Mucosa of descending colon (tissue), 3 donors: ENCODE results near the gene B9D1. TPM values are rescaled to one million over a fixed set of nuclear protein-coding genes. Genes with fewer than 3 reads are reported as not detected.

Experiments
- ATAC-seq: fragments of 200-7000 bp; cut with Tn5 transposase; one replicate; pipeline ENCODE4 v1.9.1; 2020; ENCODE audit warnings: mild to moderate bottlenecking, moderate library complexity
- DNase-seq, 3 donors: peaks; one replicate each; pipeline ENCODE4 v3.0.0-alpha.2; 2020
- H3K36me3 ChIP-seq: fragments of 200-600 bp; one replicate; pipeline ENCODE4 v1.8.0; 2021; ENCODE audit warnings: low read depth, mild to moderate bottlenecking
- H3K4me1 ChIP-seq: fragments of 200-600 bp; one replicate; pipeline ENCODE4 v1.8.0; 2021; ENCODE audit warnings: low read depth, mild to moderate bottlenecking
- H3K4me3 ChIP-seq: fragments of 200-600 bp; one replicate; pipeline ENCODE4 v1.8.0; 2021; ENCODE audit warnings: mild to moderate bottlenecking
- H3K9me3 ChIP-seq: fragments of 200-600 bp; one replicate; pipeline ENCODE4 v1.8.0; 2021; ENCODE audit warnings: mild to moderate bottlenecking
- intact Hi-C, 2 donors: fragments of 100-400 bp; cut with DNase I in 1 of 2; cut with micrococcal nuclease in 1 of 2; formaldehyde crosslinking; loops; one replicate each; pipeline versions ENCODE4 v1.11.0 to v1.11.1; 2022; cut with DNase I, micrococcal nuclease
- total RNA-seq, 3 donors: library from RNA; stranded (reverse); fragmentation: NEBNext Ultra II Directional in 2 of 3; extraction: Animal tissue kit (Norgen Biotek cat#: 25700) in 2 of 3; gene quantifications; one replicate each; pipeline versions ENCODE4 v1.2.1 to v1.2.4, GENCODE V29; 2021 to 2023
- TF ChIP-seq, protein P1 (sequence below): fragments of 200-600 bp; IDR thresholded peaks from one replicate; pipeline ENCODE4 v1.8.0; 2022; ENCODE audit warnings: antibody characterized with exemption, mild to moderate bottlenecking
- donor health status: DM: no; HTN: no; CAD: no; lungs with moderate emphysema.
- donor health status: DM: no; HTN: no; CAD: no.
- donor health status: DM: no; HTN: yes; CAD: no.

B9D1 gene
- total RNA-seq, 3 donors from 2014 or later: 5.1 to 11.8 (median 10.7) TPM

DNA sequence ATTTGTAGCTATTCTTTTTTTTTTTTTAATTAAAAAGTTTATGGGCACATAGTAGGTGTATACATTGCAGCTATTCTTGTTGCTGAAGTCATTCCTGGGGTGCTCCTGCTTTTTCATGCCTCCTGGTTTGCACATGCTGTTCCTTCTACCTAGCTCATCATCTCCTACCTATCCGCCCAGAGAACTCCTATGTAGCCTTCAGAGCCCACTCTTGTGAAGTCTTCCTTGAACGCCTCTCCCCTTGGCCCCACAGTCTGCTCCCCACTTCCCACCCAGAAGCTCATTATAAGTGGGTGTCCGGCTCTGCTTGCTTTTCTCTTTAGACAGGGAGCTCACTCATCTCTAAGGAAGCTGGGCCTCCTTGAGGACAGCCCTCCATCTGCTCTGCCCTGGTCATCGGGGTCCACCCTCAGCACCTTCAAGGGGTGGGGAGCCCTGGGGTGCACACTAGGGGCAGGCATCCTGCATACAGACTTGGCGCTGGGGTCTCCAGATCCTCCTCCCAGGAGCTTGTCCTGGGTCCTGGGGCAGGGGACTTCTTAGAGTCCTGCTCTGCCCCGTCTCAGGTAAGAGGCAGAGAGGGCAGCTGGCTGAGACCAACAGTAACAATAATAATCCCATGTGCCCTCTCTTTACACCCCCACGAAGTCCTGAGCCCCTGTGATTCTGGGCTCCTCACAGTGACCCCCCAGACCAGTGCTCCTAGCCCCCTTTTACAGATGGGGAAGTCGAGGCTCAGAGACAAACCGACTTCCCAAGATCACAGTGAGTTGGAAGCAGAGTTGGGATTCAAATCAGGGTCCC lies 3.5 kb upstream of the B9D1 start:
- DNase-seq: no peak
- ATAC-seq: no peak
- Histone ChIP-seq H3K9me3 (no peaks in the 10 kb centered on the region), H3K4me3 (no peak overlapping the region), H3K36me3 (no peaks in the 10 kb centered on the region), H3K4me1 (peaks cover 18% of the 10 kb centered on the region)
- TF ChIP-seq, protein P1, sequence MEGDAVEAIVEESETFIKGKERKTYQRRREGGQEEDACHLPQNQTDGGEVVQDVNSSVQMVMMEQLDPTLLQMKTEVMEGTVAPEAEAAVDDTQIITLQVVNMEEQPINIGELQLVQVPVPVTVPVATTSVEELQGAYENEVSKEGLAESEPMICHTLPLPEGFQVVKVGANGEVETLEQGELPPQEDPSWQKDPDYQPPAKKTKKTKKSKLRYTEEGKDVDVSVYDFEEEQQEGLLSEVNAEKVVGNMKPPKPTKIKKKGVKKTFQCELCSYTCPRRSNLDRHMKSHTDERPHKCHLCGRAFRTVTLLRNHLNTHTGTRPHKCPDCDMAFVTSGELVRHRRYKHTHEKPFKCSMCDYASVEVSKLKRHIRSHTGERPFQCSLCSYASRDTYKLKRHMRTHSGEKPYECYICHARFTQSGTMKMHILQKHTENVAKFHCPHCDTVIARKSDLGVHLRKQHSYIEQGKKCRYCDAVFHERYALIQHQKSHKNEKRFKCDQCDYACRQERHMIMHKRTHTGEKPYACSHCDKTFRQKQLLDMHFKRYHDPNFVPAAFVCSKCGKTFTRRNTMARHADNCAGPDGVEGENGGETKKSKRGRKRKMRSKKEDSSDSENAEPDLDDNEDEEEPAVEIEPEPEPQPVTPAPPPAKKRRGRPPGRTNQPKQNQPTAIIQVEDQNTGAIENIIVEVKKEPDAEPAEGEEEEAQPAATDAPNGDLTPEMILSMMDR: no peak
- intact Hi-C loops: loop anchor here (10.0 kb wide), 1 partner anchor 399 kb away; no protein-coding TSS in a partner anchor

DNA sequence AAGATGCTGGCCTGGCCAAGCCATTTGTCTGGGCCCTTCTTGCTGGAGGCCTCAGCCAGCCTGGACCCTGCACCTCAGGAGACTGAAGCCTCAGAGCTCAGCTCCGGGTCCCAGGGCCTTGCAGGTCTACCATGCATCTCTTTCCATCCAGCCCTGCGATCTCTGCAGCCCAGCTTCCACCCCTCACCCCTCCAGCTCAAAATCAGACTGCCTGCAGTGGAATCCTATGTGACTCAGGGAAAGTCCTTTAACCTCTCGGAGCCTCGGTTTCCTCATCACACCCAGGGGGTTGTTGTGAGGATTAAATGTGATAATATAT lies 2.9 kb upstream of the B9D1 start:
- ATAC-seq (no peak), DNase-seq (no peak)
- no peaks in the 10 kb centered on the region for H3K36me3 ChIP-seq
- H3K4me1 ChIP-seq: peaks cover 18% of the 10 kb centered on the region
- TF ChIP-seq, protein P1: no peak
- no peaks in the 10 kb centered on the region for H3K9me3 ChIP-seq
- intact Hi-C loops: loop anchor here (10.0 kb wide), 1 partner anchor 399 kb away; no protein-coding TSS in a partner anchor
- no peak overlapping the region for H3K4me3 ChIP-seq

DNA sequence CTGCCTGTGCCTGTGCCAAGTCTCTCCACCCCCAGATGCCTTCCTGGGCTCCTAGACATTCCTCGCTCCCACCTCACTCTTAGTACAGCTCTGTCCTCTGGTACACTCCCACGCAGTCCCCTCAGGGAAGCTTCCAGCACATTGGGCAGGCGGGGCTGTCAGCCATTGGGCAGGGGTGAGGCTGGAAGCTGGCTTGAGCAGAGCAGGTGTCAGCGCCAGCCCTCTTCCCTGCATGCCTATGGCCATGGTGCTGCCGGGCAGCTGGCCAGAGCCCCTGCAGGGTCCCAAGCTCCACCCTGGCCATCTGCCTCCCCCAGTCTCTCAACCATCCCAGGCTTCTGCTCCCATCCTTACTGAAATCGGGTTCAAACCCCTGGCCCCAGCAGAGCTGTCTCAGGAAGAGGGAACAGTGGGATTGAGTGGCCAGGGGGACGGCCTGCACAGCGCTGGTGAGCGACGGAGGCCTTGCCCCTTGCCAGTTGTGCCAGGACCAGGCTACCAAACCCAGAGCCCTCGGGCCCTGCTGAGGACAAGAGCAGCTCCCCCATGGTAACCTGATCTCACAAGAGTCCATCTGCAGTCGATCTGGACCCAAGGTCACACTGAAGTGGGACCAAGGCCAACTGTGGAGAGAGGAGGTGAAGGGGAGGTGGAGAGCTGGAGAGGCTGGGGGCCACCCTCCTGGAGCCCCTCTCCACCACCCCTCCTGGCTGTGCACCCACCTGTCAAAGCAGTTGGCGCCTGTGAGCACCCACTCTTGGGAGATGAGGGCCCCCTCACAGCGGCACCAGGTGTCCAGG lies 2.4 kb upstream of the B9D1 start:
- H3K36me3 ChIP-seq: no peaks in the 10 kb centered on the region
- H3K4me3 ChIP-seq: no peak overlapping the region
- H3K9me3 ChIP-seq: no peaks in the 10 kb centered on the region
- no peak for ATAC-seq
- peaks cover 12% of the 10 kb centered on the region for H3K4me1 ChIP-seq
- TF ChIP-seq, protein P1: no peak
- DNase-seq: peak in 1 of 3 donors; percentile 22
- intact Hi-C loops: loop anchor here (5.0 to 10.0 kb wide), 2 partner anchors 82 to 400 kb away; no protein-coding TSS in a partner anchor

DNA sequence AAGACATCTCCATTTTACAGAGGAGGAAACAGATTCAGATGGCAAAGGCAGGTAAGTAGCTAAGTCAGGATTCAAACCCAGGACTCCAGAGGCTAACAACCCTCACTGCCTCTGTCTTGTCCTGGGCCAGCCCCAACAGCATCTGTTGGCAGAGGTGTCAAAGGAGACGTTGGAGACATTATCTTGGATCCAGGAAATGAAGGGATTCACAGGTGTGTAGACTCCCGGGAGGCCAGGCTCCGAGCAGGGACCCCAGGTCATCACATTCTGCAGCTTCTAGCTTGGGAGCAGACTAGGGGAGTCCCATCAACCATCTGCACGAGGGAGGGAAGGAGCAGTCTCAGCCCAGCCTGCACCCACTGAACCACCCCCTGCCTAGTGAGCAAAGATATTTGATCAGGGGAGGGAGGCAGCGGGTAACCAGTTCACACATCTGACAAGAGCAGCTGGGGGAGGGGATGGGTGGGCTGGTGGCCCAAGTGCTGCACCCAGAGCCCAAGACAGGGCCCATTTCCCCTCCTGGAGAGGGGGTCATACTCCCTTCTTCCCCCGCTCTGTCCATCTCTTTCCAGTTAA lies 1.0 kb upstream of the B9D1 start:
- intact Hi-C loops: loop anchor here (5.0 to 10.0 kb wide), 2 partner anchors 84 to 401 kb away; no protein-coding TSS in a partner anchor
- TF ChIP-seq, protein P1: no peak
- H3K4me3 ChIP-seq: no peak overlapping the region
- ATAC-seq: no peak
- no peaks in the 10 kb centered on the region for H3K36me3 ChIP-seq
- H3K4me1 ChIP-seq: peaks cover 9% of the 10 kb centered on the region
- peak in 1 of 3 donors; percentile 27 for DNase-seq
- H3K9me3 ChIP-seq: no peaks in the 10 kb centered on the region

DNA sequence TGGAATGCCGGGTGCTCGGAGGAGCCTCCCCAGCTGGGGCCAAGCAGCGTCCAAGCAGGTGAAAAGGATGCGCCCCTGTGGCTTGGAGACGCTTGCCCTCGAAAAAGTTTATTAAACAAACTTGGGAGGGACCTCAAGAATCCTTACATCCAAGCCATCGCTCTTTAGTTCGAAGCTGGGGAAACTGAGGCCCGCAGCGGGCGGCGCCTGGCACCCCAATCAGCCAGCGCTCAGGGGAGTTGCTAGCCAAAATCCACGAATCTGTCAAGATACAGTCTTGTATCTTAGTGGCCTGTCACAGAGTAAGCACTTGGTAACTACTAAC lies 553 bp upstream of the B9D1 start:
- Histone ChIP-seq H3K4me1 (peaks cover 9% of the 10 kb centered on the region), H3K4me3 (no peak overlapping the region), H3K36me3 (no peaks in the 10 kb centered on the region), H3K9me3 (no peaks in the 10 kb centered on the region)
- DNase-seq (no peak), ATAC-seq (no peak)
- TF ChIP-seq, protein P1: no peak
- intact Hi-C loops: loop anchor here (5.0 to 10.0 kb wide), 2 partner anchors 84 to 402 kb away; no protein-coding TSS in a partner anchor
